ENCODE measurements around the gene TRAK1. TPM values are rescaled to one million over a fixed set of nuclear protein-coding genes. Genes with fewer than 3 reads are reported as not detected.
A peak's percentile ranks its signal among the peaks of the same experiment; 100 is the strongest.
"Not testable (repeated sequence)": the region's sequence is repeated elsewhere in the genome, so short reads cannot be mapped to it uniquely, and the experiment has no call there.

The TRAK1 gene
- total RNA-seq, 1 donor from 2014 or later, result 49.6 TPM

GRCh38 chr3:42101481-42101880 is 10.3 kb downstream of the TRAK1 start:
- Histone ChIP-seq H3K27ac (peak overlapping the region; percentile 67), H3K9me3 (no peaks in the 10 kb centered on the region), H3K36me3 (peaks cover 5% of the 10 kb centered on the region), H3K4me1 (peaks cover 48% of the 10 kb centered on the region), H3K27me3 (no peaks in the 10 kb centered on the region), H3K4me3 (no peak overlapping the region)
- no peak for TF ChIP-seq CTCF (IDR thresholded peaks at IDR 0.05)
- DNase-seq, result no peak
- ATAC-seq, result peak; percentile 34
- intact Hi-C loops (cut with DNase I), result no loop called here

GRCh38 chr3:42102571-42102970 is 11.4 kb downstream of the TRAK1 start:
- no peak for DNase-seq
- H3K4me3 ChIP-seq, result no peak overlapping the region
- no peak for TF ChIP-seq CTCF (IDR thresholded peaks at IDR 0.05)
- H3K4me1 ChIP-seq, result peaks cover 43% of the 10 kb centered on the region
- H3K27me3 ChIP-seq, result no peaks in the 10 kb centered on the region
- peaks cover 5% of the 10 kb centered on the region for H3K36me3 ChIP-seq
- ATAC-seq, result no peak
- no peaks in the 10 kb centered on the region for H3K9me3 ChIP-seq
- peak overlapping the region; percentile 67 for H3K27ac ChIP-seq
- intact Hi-C loops (cut with DNase I), result no loop called here

- H3K9me3 ChIP-seq; ATAC-seq; H3K36me3 ChIP-seq; H3K27me3 ChIP-seq; intact Hi-C loops (cut with DNase I); DNase-seq; H3K4me3 ChIP-seq; H3K27ac ChIP-seq: not testable (repeated sequence)
- peaks cover 35% of the 10 kb centered on the region for H3K4me1 ChIP-seq
These were observed 12.9 kb downstream of the TRAK1 start for GRCh38 chr3:42103921-42104665.

GRCh38 chr3:42105994-42106393 is 14.8 kb downstream of the TRAK1 start:
- H3K27ac ChIP-seq; intact Hi-C loops (cut with DNase I); DNase-seq; H3K36me3 ChIP-seq; H3K27me3 ChIP-seq; ATAC-seq; H3K9me3 ChIP-seq; H3K4me3 ChIP-seq: not testable (repeated sequence)
- peaks cover 19% of the 10 kb centered on the region for H3K4me1 ChIP-seq

GRCh38 chr3:42106646-42107045 is 15.5 kb downstream of the TRAK1 start:
- no peak overlapping the region for H3K27ac ChIP-seq
- H3K9me3 ChIP-seq, result no peaks in the 10 kb centered on the region
- H3K27me3 ChIP-seq, result no peaks in the 10 kb centered on the region
- no peak overlapping the region for H3K4me3 ChIP-seq
- no peak for ATAC-seq
- intact Hi-C loops (cut with DNase I), result no loop called here
- no peak for DNase-seq
- no peak for TF ChIP-seq CTCF (IDR thresholded peaks at IDR 0.05)
- peaks cover 5% of the 10 kb centered on the region for H3K36me3 ChIP-seq
- H3K4me1 ChIP-seq, result peaks cover 13% of the 10 kb centered on the region

GRCh38 chr3:42110631-42111030 is 19.5 kb downstream of the TRAK1 start:
- DNase-seq, result no peak
- ATAC-seq, result no peak
- Histone ChIP-seq H3K4me3 (no peak overlapping the region), H3K27ac (no peak overlapping the region), H3K36me3 (no peaks in the 10 kb centered on the region), H3K27me3 (no peaks in the 10 kb centered on the region), H3K4me1 (peaks cover 11% of the 10 kb centered on the region), H3K9me3 (no peaks in the 10 kb centered on the region)
- intact Hi-C loops (cut with DNase I), result no loop called here
- no peak for TF ChIP-seq CTCF (IDR thresholded peaks at IDR 0.05)

Measured in upper lobe of right lung (tissue), 1 donor.